GM19351 (cell line): ENCODE results near the gene PRLH.
"Not testable (repeated sequence)": the region's sequence is repeated elsewhere in the genome, so short reads cannot be mapped to it uniquely, and the experiment has no call there.

Experiments
- ATAC-seq: cut with Tn5 transposase; IDR thresholded peaks from one replicate; pipeline ENCODE4 v1.9.1; 2021; ENCODE audit warnings: mild to moderate bottlenecking, moderate library complexity; ENCODE audit not compliant: unreplicated experiment

The PRLH gene

GRCh38 chr2:237599465-237600110 lies 33.2 kb downstream of the PRLH start:
- no peak for ATAC-seq

DNA sequence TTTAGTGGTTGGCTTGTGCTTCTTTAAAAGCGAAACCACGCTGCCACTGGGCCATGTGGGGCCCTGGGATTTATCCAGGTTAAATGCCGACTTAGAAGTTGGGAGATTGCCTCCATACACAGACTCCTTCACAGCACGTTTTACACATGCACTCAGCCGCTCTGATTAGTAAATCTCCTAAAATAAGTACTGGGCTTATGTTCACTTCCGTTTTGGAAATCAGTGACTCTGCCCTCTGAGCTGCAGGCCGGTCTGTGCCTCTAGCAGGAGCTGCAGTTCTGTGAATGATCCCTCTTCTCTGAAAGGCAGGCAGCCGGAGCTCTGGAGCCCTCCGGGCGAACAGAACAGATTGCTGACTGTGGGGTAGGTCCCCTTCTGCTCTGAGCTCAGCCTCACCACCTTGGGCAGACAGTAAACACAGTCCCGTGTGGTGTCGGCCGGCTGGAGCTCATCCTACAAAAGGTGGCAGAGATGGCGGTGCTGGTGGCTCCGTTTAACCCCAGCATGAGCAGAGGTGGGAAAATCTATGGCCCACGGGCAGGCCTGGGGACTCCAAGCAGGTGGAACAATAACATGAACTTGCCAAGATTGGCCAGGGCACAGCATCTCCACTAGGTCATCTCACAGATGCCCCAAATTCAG lies 34.0 kb downstream of the PRLH start:
- no peak for ATAC-seq

DNA sequence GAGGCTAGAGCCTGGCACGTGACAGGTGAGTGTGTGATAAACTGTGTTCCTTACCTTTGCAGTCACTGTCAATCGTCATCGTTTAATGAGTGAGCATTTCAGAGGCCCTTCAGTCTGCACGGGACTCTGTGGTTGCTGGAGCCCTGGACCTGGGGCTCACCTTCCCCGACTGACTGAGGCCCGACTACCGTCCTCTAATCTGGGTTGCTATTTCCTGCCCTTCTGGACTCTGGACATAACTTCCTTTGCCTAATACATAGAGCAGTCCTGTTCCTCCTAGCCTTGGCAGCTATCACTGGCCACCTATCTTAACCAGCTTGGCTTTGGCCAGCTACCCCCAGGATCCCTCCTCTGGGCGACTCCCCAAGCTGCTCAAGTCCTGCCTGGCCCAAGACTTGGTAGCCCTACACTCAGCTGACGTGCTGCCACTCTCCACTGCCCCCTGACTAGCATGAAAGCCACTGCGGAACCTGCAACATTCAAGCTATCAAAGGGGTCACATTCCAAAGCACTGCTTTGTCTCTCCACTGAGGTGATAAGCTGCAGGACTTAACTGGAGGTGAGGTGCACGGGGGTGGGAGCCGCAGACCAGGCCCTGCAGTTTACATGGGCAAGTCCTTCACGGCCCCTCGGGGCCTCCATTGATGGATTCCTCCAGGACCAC lies 35.2 kb downstream of the PRLH start:
- no peak for ATAC-seq

GRCh38 chr2:237602409-237602808 lies 36.0 kb downstream of the PRLH start:
- no peak for ATAC-seq

GRCh38 chr2:237603049-237603717 lies 36.8 kb downstream of the PRLH start:
- ATAC-seq: no peak

- no peak for ATAC-seq
Measured at GRCh38 chr2:237603718-237604362, 37.5 kb downstream of the PRLH start.

- ATAC-seq: no peak
Measured at GRCh38 chr2:237604391-237604790, 38.0 kb downstream of the PRLH start.

DNA sequence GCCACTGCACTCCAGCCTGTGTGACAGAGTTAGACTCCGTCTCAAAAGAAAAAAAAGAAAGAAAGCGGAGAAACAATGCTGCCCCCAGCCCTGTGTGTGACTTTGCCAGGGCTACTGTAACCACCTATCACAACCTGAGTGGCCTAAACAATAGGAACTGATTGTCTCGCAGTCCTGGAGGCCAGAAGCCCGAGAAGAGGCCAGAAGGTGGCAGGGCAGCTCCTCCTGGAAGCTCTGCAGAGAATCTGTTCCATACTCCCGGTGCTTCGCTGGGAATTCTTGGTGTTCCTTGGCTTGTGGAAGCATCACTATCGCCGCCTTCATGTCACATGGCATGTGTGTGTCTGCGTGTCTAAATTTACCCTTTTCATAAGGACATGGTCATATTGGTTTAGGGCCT lies 38.6 kb downstream of the PRLH start:
- ATAC-seq: no peak

DNA sequence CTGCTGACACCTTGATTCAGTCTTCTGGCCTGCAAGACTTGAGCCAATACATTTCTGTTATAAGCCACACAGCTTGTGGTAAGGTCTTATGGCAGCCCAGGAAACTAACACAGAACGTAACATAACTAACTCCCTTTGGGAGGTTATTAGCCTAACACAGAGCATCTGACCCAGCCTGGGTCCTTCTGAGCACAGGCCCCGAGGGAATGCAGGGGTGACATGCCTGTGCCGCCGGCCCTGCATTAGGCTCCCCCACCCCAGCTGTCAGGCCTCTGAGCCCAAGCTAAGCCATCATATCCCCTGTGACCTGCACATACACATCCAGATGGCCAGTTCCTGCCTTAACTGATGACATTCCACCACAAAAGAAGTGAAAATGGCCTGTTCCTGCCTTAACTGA lies 40.1 kb downstream of the PRLH start:
- not testable (repeated sequence) for ATAC-seq

- no peak for ATAC-seq
Measured at GRCh38 chr2:237612527-237613357, 46.4 kb downstream of the PRLH start.

GRCh38 chr2:237613679-237614078 lies 47.3 kb downstream of the PRLH start:
- no peak for ATAC-seq

- ATAC-seq: no peak
Measured at GRCh38 chr2:237614151-237614720, 47.9 kb downstream of the PRLH start.

- no peak for ATAC-seq
Measured at GRCh38 chr2:237615631-237616249, 49.4 kb downstream of the PRLH start.

- ATAC-seq: no peak
Measured at GRCh38 chr2:237616373-237616733, 50.0 kb downstream of the PRLH start.
